AG04449 (cell line): ENCODE measurements around the gene PIRT.

Source experiments
- CTCF ChIA-PET: fragments of 350-600 bp; formaldehyde crosslinking; extraction: SDS; loops from one replicate; lab custom pipeline; 2021; ENCODE audit warnings: antibody characterized with exemption; lab: Yijun Ruan, JAX
- POLR2A ChIA-PET: fragments of 400-600, 350-600 bp; formaldehyde crosslinking; extraction: SDS; loops from one replicate; lab custom pipeline; 2020; ENCODE audit warnings: antibody characterized with exemption, inconsistent platforms; lab: Yijun Ruan, JAX
- DNase-seq: peaks from one replicate; pipeline ENCODE4 v3.0.0-alpha.2; 2010; ENCODE audit warnings: low read depth, low spot score
- H3K4me3 ChIP-seq: 2 replicates; pipeline ENCODE4 v1.5.1; 2011; ENCODE audit warnings: low read depth, mild to moderate bottlenecking, control low read depth, low read length
- TF ChIP-seq, protein P1 (sequence below): IDR thresholded peaks from one replicate; pipeline ENCODE4 v1.5.1; 2011; ENCODE audit warnings: mild to moderate bottlenecking, moderate library complexity, low read length, control low read depth, inconsistent platforms; ENCODE audit not compliant: insufficient read depth; ENCODE audit errors: missing control alignments

PIRT gene

DNA sequence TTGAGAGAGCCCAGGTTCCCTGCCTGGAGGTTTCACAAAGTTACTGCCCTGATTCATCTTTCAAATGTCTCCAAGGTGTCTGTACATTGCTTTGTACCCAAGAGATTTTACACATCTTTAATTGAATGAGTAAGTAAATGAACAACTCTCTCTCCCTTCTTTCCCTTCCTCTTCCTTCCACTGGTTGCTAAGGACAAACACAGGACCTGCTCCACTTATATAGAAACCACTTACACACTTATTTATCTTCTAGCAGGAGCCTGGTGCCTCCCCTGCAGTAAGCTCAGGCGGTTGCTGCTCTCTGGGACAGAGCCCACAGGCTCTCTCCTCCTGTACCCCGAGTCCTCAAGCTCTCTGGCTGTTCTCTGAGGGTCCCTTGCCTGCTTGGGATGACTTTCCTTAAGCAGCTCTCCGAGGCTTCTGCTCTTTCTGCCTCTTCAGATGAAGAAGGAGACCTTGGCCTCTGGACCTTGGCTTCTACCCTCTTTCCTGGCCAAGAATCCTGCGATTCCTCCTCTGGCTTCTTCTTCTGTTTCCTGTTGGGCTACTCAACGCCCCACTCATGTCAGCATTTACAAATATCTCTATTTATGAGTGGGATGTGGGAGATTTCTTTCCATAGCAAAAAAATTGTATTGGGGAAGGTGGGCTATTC is 9.9 kb downstream of the PIRT start:
- ChIA-PET CTCF (no interaction called here), POLR2A (no interaction called here)
- H3K4me3 ChIP-seq, result no peak overlapping the region
- DNase-seq, result no peak
- TF ChIP-seq, protein P1, sequence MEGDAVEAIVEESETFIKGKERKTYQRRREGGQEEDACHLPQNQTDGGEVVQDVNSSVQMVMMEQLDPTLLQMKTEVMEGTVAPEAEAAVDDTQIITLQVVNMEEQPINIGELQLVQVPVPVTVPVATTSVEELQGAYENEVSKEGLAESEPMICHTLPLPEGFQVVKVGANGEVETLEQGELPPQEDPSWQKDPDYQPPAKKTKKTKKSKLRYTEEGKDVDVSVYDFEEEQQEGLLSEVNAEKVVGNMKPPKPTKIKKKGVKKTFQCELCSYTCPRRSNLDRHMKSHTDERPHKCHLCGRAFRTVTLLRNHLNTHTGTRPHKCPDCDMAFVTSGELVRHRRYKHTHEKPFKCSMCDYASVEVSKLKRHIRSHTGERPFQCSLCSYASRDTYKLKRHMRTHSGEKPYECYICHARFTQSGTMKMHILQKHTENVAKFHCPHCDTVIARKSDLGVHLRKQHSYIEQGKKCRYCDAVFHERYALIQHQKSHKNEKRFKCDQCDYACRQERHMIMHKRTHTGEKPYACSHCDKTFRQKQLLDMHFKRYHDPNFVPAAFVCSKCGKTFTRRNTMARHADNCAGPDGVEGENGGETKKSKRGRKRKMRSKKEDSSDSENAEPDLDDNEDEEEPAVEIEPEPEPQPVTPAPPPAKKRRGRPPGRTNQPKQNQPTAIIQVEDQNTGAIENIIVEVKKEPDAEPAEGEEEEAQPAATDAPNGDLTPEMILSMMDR, result no peak

DNA sequence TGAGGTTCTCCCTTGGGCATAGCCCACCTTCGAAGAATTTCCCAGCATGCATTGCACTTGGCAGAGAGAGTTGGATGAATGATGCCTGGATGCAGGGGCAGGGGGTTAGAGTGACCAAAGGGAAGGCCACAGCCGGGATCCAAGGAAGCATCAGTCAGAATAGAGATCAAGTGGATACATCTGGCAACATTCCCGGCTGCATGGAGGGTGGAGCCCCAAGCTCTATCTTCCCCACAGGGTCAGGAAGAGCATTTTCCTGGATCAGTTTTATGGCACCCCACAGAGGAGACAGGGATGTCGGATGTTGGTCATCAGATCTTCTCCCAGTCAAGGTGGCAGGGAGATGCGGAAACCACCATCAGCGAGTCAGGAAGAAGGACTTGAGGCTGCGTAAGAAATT is 13.0 kb downstream of the PIRT start:
- ChIA-PET POLR2A (no interaction called here), CTCF (no interaction called here)
- DNase-seq, result no peak
- TF ChIP-seq, protein P1, result no peak
- no peak overlapping the region for H3K4me3 ChIP-seq

DNA sequence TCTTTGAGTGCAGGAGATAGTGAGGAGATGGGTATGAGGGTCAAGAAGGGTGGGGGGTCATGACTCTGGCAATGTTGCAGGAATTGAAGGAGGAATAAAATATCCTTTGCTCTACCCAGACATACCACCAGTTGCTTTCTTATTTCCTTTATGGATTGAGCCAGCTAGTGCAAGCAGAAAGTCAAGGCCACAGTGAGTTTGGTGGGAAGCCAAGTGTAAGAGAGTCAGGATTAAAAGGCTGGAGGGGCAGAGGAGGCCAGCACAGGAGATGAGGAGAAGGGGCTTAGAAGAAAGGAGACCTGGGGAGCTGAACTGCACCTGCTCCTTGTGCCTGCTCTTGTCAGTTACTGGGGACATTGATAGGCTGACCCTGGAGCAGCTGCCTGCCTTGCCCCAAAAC is 16.1 kb downstream of the PIRT start:
- no peak overlapping the region for H3K4me3 ChIP-seq
- ChIA-PET POLR2A (no interaction called here), CTCF (no interaction called here)
- TF ChIP-seq, protein P1, result no peak
- DNase-seq, result no peak

DNA sequence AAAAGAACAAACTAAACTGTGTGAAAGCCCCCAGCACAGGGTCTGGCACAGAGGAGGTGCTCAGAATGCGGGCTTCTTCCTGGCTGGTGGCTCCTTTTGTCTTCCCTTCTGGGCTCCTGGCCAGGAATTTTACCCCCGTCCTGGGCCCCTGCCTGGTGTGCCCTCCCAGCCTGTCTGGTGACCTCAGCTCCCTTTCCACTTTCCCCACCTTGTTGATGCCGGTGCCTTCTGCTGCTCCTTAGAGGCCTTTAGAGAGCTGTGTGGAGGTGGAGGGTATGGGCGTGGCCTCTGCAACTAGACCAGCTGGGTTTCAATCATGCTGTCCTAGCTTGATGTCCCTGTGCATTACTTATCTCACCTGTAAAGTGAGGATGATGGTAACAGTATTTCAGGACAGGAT is 16.8 kb downstream of the PIRT start:
- no peak overlapping the region for H3K4me3 ChIP-seq
- TF ChIP-seq, protein P1, result no peak
- ChIA-PET POLR2A (no interaction called here), CTCF (no interaction called here)
- no peak for DNase-seq

DNA sequence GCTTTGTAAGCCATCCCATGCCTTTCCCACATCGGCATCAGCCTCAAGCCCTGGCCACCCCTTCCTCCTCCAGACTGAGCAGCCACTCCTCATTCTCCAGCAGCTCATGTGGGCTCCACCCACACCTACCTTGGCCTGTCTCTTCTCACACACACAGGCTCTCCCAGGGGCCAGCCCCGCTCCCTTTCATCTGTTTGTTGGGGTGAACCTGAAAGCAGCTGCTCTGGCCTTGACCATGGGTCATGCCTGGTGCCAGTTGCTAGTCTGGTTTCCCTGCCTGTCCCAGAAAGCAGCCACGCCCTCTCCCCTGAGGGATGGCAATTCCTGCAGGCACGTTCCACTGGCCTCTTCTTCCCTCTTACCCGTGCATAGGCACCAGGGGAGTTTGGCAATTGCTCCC is 22.6 kb downstream of the PIRT start:
- TF ChIP-seq, protein P1, result no peak

DNA sequence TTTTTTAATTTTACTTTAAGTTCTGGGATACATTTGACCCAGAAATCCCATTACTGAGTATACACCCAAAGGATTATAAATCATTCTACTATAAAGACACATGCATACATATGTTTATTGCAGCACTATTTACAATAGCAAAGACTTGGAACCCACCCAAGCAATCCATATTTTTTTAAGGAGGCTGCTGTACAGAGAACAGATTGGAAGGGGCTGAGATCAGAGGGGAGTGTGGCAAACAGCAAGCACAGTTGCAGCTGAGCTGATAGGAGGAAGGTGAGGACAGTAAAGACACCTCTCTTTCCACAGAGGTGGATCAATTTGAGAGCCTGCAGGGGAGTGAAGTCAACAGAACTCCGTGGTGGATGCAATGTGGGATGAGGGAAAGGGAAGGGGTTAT is 23.8 kb downstream of the PIRT start:
- H3K4me3 ChIP-seq, result no peak overlapping the region
- DNase-seq, result no peak
- ChIA-PET POLR2A (no interaction called here), CTCF (no interaction called here)
- TF ChIP-seq, protein P1, result no peak

More for the DNA sequence above, 22.6 kb downstream of the PIRT start:
- ChIA-PET CTCF (interaction anchor here (0.9 kb wide), 1 partner anchor 30 kb away, joined by 3 read pairs; no protein-coding TSS in a partner anchor), POLR2A (no interaction called here)
- DNase-seq, result no peak
- no peak overlapping the region for H3K4me3 ChIP-seq
